GM12878 (cell line): Measurements from ENCODE around the gene PRR29. TPM values are rescaled to one million over a fixed set of nuclear protein-coding genes. Genes with fewer than 3 reads are reported as not detected.

ENCODE experiments used
- ATAC-seq: fragments of 200-7000 bp; cut with Tn5 transposase; 3 replicates; pipeline ENCODE4 v1.9.1; 2020; ENCODE audit warnings: mild to moderate bottlenecking, moderate library complexity
- BruUV-seq: library from RNA; stranded (reverse); fragments of 400-500 nt; replicated peaks from 2 replicates; lab custom pipeline; 2021; lab: Mats Ljungman, UMichigan
- CTCF ChIA-PET: fragments of 300-600 bp; sonication (Branson Sonifier 250); formaldehyde crosslinking; extraction: SDS; loops from one replicate; lab custom pipeline; 2021; ENCODE audit warnings: inconsistent platforms; lab: Yijun Ruan, JAX
- POLR2A ChIA-PET: fragments of 350-600 bp; formaldehyde crosslinking; extraction: SDS; loops from one replicate; lab custom pipeline; 2021; ENCODE audit warnings: inconsistent platforms; lab: Charles Lee
- RAD21 ChIA-PET: fragments of 300-600 bp; sonication (Branson Sonifier 250); formaldehyde crosslinking; loops from one replicate; lab custom pipeline; 2023; ENCODE audit warnings: antibody characterized with exemption; ENCODE audit not compliant: unreplicated experiment; lab: Charles Lee
- SMC1A ChIA-PET: fragments of 300-600 bp; sonication (Branson Sonifier 250); formaldehyde crosslinking; loops from one replicate; lab custom pipeline; 2023; ENCODE audit not compliant: unreplicated experiment, uncharacterized antibody; lab: Charles Lee
- DNase-seq: peaks from one replicate; pipeline ENCODE4 v3.0.0-alpha.2; 2011; ENCODE audit warnings: low read depth, low spot score
- FAIRE-seq: peaks from 3 replicates; lab custom pipeline; 2011; peaks lifted over from hg19 to GRCh38; lab: Jason Lieb, UNC
- H2AFZ ChIP-seq: 2 replicates; pipeline ENCODE4 v1.6.0; 2011; ENCODE audit warnings: low read depth, low read length, control low read depth; ENCODE audit not compliant: control insufficient read depth
- H3K27ac ChIP-seq: 2 replicates; pipeline ENCODE4 v1.5.1; 2011; ENCODE audit warnings: control low read depth; ENCODE audit not compliant: control insufficient read depth, insufficient read depth
- H3K27me3 ChIP-seq, 2 experiments: replicated peaks in 1 of 2; 2 replicates each; pipeline versions ENCODE4 v1.6.0 to v1.6.1; 2011; ENCODE audit warnings: low read length in 1 of 2; ENCODE audit not compliant: control insufficient read depth in 2 of 2, insufficient read depth in 2 of 2
- H3K36me3 ChIP-seq, 2 experiments: 2 replicates each; pipeline ENCODE4 v1.5.1; 2011; ENCODE audit warnings: low read length in 1 of 2; ENCODE audit not compliant: control insufficient read depth in 2 of 2, insufficient read depth in 2 of 2
- H3K4me1 ChIP-seq: 2 replicates; pipeline ENCODE4 v1.6.1; 2011; ENCODE audit warnings: mild to moderate bottlenecking, low read length, moderate library complexity, mixed read lengths; ENCODE audit not compliant: control insufficient read depth, insufficient read depth
- H3K4me2 ChIP-seq: 2 replicates; pipeline ENCODE4 v1.6.0; 2011; ENCODE audit warnings: control low read depth; ENCODE audit not compliant: control insufficient read depth, insufficient read depth
- H3K4me3 ChIP-seq: fragments of 200-600 bp; sonication (generic); 2 replicates; pipeline ENCODE4 v1.5.1; 2016
- H3K79me2 ChIP-seq: 2 replicates; pipeline ENCODE4 v1.6.0; 2011; ENCODE audit warnings: low read length; ENCODE audit not compliant: control insufficient read depth, insufficient read depth
- H3K9ac ChIP-seq: 2 replicates; pipeline ENCODE4 v1.8.0; 2011; ENCODE audit warnings: low read length, control low read depth, mixed read lengths; ENCODE audit not compliant: control insufficient read depth, insufficient read depth
- H3K9me3 ChIP-seq: replicated peaks from 3 replicates; pipeline ENCODE4 v1.5.1; 2011; ENCODE audit warnings: mild to moderate bottlenecking, low read length; ENCODE audit not compliant: control insufficient read depth, insufficient read depth
- H4K20me1 ChIP-seq: 2 replicates; pipeline ENCODE4 v1.6.0; 2011; ENCODE audit not compliant: control insufficient read depth, insufficient read depth
- ASH2L ChIP-seq: fragments of 300-600, 200-600 bp; sonication (generic); IDR thresholded peaks from 2 replicates; pipeline ENCODE4 v1.6.1; 2017; ENCODE audit warnings: low read depth, mild to moderate bottlenecking, borderline replicate concordance
- CTCF ChIP-seq, 3 experiments: IDR thresholded peaks in 2 of 3; conservative IDR thresholded peaks in 1 of 3; 2 replicates each; pipeline ENCODE4 v1.5.1; 2011; ENCODE audit warnings: low read depth in 3 of 3, low read length in 3 of 3, mild to moderate bottlenecking in 3 of 3, control low read depth in 2 of 3, moderate library complexity in 2 of 3, inconsistent platforms in 1 of 3, mixed read lengths in 1 of 3; ENCODE audit not compliant: control insufficient read depth in 2 of 3, insufficient read depth in 1 of 3; ENCODE audit errors: extremely low read depth in 1 of 3
- E2F4 ChIP-seq: IDR thresholded peaks from 2 replicates; pipeline ENCODE4 v1.6.1; 2012; ENCODE audit warnings: low read depth, low read length, improper control_type of control experiment
- IKZF2 ChIP-seq, 2 experiments: fragments of 450-650 bp; IDR thresholded peaks; 2 replicates each; pipeline ENCODE4 v1.6.1; 2017; ENCODE audit warnings: mild to moderate bottlenecking in 2 of 2, moderate library complexity in 2 of 2
- IRF4 ChIP-seq: IDR thresholded peaks from 2 replicates; pipeline ENCODE4 v1.6.1; 2011; ENCODE audit warnings: low read depth, low read length
- MAX ChIP-seq: IDR thresholded peaks from 2 replicates; pipeline ENCODE4 v1.6.1; 2012; ENCODE audit warnings: low read depth, low read length, improper control_type of control experiment
- NRF1 ChIP-seq: conservative IDR thresholded peaks from 2 replicates; pipeline ENCODE4 v1.6.1; 2011; ENCODE audit warnings: mild to moderate bottlenecking, low read depth, low read length, improper control_type of control experiment
- RAD21 ChIP-seq: IDR thresholded peaks from 2 replicates; pipeline ENCODE4 v1.6.1; 2011; ENCODE audit warnings: mild to moderate bottlenecking, low read depth, low read length, moderate library complexity; ENCODE audit not compliant: insufficient read depth
- RB1 ChIP-seq: fragments of 450-650 bp; formaldehyde crosslinking; IDR thresholded peaks from 2 replicates; pipeline ENCODE4 v1.6.1; 2017; ENCODE audit warnings: mild to moderate bottlenecking, borderline replicate concordance
- RELB ChIP-seq: fragments of 450-650 bp; IDR thresholded peaks from 2 replicates; pipeline ENCODE4 v1.6.1; 2017; ENCODE audit warnings: low read depth, mild to moderate bottlenecking, moderate library complexity
- SMC3 ChIP-seq: IDR thresholded peaks from 2 replicates; pipeline ENCODE4 v1.6.1; 2011; ENCODE audit warnings: low read length, improper control_type of control experiment, borderline replicate concordance
- SP1 ChIP-seq: IDR thresholded peaks from one replicate; pipeline ENCODE4 v1.6.1; 2011; ENCODE audit warnings: low read depth, low read length
- SREBF1 ChIP-seq: IDR thresholded peaks from 2 replicates; pipeline ENCODE4 v1.6.1; 2012; ENCODE audit warnings: mild to moderate bottlenecking, low read length
- ZNF274 ChIP-seq: IDR thresholded peaks from one replicate; pipeline ENCODE4 v1.8.0; 2011; ENCODE audit not compliant: insufficient read length, insufficient read depth
- WGBS: methylation state at CpG from one replicate; pipeline ENCODE4 v1.1.6; 2016; ENCODE audit warnings: low lambda C conversion rate; ENCODE audit not compliant: insufficient replicate concordance, insufficient coverage; ENCODE audit errors: missing lambda C conversion rate; 5-methylcytosine and 5-hydroxymethylcytosine counted together
- in situ Hi-C: fragments of 300-500 bp; cut with MboI; formaldehyde crosslinking; loops from 9 replicates; pipeline ENCODE4 v1.14.3; 2018; ENCODE audit warnings: mixed read lengths
- intact Hi-C: fragments of 100-400 bp; cut with micrococcal nuclease; formaldehyde crosslinking; loops from one replicate; pipeline ENCODE4 v1.14.2; 2022; ENCODE audit not compliant: unreplicated experiment
- polyA plus RNA-seq, 11 experiments: library from polyadenylated mRNA; depleted of rRNA in 4 of 11; unstranded in 6 of 11; stranded (reverse) in 5 of 11; fragments of >200 nt; fragmentation: Nextera tagmentation in 4 of 11; fragmentation: Illumina TruSeq in 1 of 11; extraction: Ambion mirVana in 4 of 11; extraction: Trizol in 1 of 11; gene quantifications; 1 replicate in 1 of 11; 2 replicates in 10 of 11; pipeline versions ENCODE4 v1.2.1 to v1.2.3, GENCODE V29; 2011 to 2016; ENCODE audit warnings: inconsistent platforms in 2 of 11, missing spikeins in 2 of 11, low read depth in 1 of 11
- total RNA-seq, 4 experiments: library from RNA; depleted of rRNA in 3 of 4; stranded (reverse); fragments of >200 nt in 3 of 4; fragmentation: Illumina TruSeq in 1 of 4; extraction: Trizol in 1 of 4; gene quantifications; 2 replicates each; pipeline versions ENCODE4 v1.2.1 to v1.2.3, GENCODE V29; 2013 to 2021

Gene PRR29
- total and polyA plus RNA-seq, 10 of the 15 experiments (the other 5 are each of a cell fraction or from before 2014, with no cell fraction given) = 0.01 to 2.4 (median 0.18) TPM; not detected in 3

GRCh38 chr17:64016231-64016784 lies 18.2 kb downstream of the PRR29 start:
- Histone ChIP-seq H3K36me3 (no peaks in the 10 kb centered on the region), H3K9ac (peak overlapping the region; percentile 12), H3K79me2 (peaks cover 66% of the 10 kb centered on the region), H2AFZ (peak overlapping the region; percentile 42; the same call in 1 of the 2 replicates), H3K4me1 (peaks cover 10% of the 10 kb centered on the region), H4K20me1 (no peaks in the 10 kb centered on the region), H3K4me3 (peak overlapping the region; percentile 60), H3K4me2 (peak overlapping the region; percentile 35), H3K27me3 (no peaks in the 10 kb centered on the region), H3K27ac (peak overlapping the region; percentile 40), H3K9me3 (no peaks in the 10 kb centered on the region)
- CTCF ChIA-PET = interaction anchor here (0.6 to 3.3 kb wide), 28 partner anchors 11 to 126 kb away, joined by 3 to 73 read pairs (median 5); partner anchors contain the start of genes CD79B, CSHL1, ERN1 and GH1
- in situ Hi-C loops = no loop called here
- RAD21 ChIA-PET = interaction anchor here (0.8 to 7.4 kb wide), 18 partner anchors 10 to 266 kb away, joined by 3 to 105 read pairs (median 4); partner anchors contain the start of genes CCDC47, CD79B, CSHL1 and GH1
- intact Hi-C loops = loop anchor here (2.0 to 5.0 kb wide), 2 partner anchors 64 to 98 kb away; partner anchors contain the start of gene GH1
- DNase-seq = no peak
- BruUV-seq = TSS peak; percentile 17
- SMC1A ChIA-PET = interaction anchor here (0.6 to 3.4 kb wide), 31 partner anchors 9 to 269 kb away, joined by 3 to 30 read pairs (median 5); partner anchors contain the start of gene CD79B
- FAIRE-seq = no peak
- peak; percentile 50 for ATAC-seq
- POLR2A ChIA-PET = interaction anchor here (0.5 to 2.1 kb wide), 9 partner anchors 9 to 173 kb away, joined by 3 to 18 read pairs (median 3); partner anchors contain the start of genes CD79B and ERN1
- 28% methylated on average over 5 of the region's 5 CpGs for WGBS
- TF ChIP-seq NRF1 (no peak), RAD21 (no peak), CTCF (IDR thresholded peaks at IDR 0.05 in 2 of 3, conservative IDR thresholded peaks at IDR 0.05 in 1 of 3; ENCODE audit: control insufficient read depth in 2 of 3, extremely low read depth in 1 of 3, insufficient read depth in 1 of 3, low read depth in 3 of 3, low read length in 3 of 3) (peak; percentile 32 to 46 (median 44); a peak in 5 of 6 replicates), IRF4 (no peak), IKZF2 (IDR thresholded peaks at IDR 0.05) (0 out of 4 replicates have a peak, but pooled peaks have one; percentile 35 to 47), MAX (no peak), RB1 (0 out of 2 replicates have a peak, but pooled peaks have one; percentile 38), SMC3 (peak; percentile 24; the same call in 1 of the 2 replicates), E2F4 (no peak), ASH2L (no peak), RELB (no peak), SP1 (no peak), ZNF274 (no peak), SREBF1 (no peak)
